Stimulated activated CD8-positive, alpha-beta memory T cell treated with anti-CD3 and anti-CD28 coated beads, Interleukin-4, amount 100 ng/mL, for 1 hour (primary cell): ENCODE measurements around the gene ALDH6A1.
A peak's percentile ranks its signal among the peaks of the same experiment; 100 is the strongest.
"Not testable (repeated sequence)": the region's sequence is repeated elsewhere in the genome, so short reads cannot be mapped to it uniquely, and the experiment has no call there.

Experiments
- DNase-seq, 2 donors: peaks; one replicate each; pipeline ENCODE4 v3.0.0-alpha.2; 2020; ENCODE audit warnings: low read depth in 2 of 2, low spot score in 1 of 2

The ALDH6A1 gene

DNA sequence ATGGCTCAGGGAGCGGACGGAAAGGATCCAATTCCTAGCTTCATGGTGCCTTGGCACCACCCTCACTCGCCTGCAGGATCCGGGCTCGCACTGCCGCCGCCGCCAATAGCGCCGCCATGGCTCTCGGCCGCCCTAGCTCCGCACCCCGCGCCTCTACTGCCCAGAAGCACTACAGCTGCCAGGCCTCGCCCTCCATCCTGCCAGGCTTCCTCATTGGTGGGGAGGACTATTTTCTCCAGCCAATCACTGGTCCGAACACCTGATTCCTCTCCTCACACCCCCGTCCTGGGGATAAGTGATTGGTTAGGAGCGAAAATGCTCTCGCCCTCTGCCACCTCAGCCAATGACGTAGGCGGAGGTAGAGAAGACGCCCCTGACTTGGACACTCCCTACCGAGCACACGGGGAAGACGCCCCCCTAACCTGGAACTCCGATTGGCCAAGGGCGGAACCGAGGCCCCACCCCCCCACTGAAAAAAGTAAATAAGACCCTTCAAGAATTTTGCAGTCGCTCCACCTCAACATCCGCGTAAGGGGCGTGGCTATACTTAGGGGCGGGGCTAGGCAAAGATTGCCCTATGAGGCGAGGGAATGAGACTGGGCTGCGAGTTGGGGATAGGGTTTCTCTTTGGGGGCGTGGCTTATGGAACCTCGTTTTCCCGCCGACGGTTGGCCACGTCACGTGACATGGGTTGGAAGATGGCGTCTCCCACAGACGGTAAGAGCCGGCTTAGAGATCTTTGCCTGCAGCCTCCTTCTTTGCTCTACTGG lies at the start of gene ALDH6A1, which contains the start of gene LIN52:
Gene ALDH6A1 (minus strand): TSS at position 177 of the 770 bp plus-strand sequence. CDS start 59 bp downstream, at position 118.
Gene LIN52 (plus strand): TSS at position 680 of the 770 bp plus-strand sequence. CDS start 19 bp downstream, at position 699.
- DNase-seq: peak; percentile 100

- DNase-seq: no peak
Observed at GRCh38 chr14:74127634-74128033, 43.4 kb upstream of the ALDH6A1 start.

- DNase-seq: no peak
Observed at GRCh38 chr14:74126315-74127013, 42.2 kb upstream of the ALDH6A1 start.

GRCh38 chr14:74125487-74125886 lies 41.2 kb upstream of the ALDH6A1 start:
- DNase-seq: not testable (repeated sequence)

- DNase-seq: not testable (repeated sequence)
Observed at GRCh38 chr14:74111395-74112216, 27.4 kb upstream of the ALDH6A1 start.

GRCh38 chr14:74109369-74109768 lies 25.1 kb upstream of the ALDH6A1 start:
- DNase-seq: no peak

- DNase-seq: no peak
Observed at GRCh38 chr14:74105381-74105780, 21.1 kb upstream of the ALDH6A1 start.

DNA sequence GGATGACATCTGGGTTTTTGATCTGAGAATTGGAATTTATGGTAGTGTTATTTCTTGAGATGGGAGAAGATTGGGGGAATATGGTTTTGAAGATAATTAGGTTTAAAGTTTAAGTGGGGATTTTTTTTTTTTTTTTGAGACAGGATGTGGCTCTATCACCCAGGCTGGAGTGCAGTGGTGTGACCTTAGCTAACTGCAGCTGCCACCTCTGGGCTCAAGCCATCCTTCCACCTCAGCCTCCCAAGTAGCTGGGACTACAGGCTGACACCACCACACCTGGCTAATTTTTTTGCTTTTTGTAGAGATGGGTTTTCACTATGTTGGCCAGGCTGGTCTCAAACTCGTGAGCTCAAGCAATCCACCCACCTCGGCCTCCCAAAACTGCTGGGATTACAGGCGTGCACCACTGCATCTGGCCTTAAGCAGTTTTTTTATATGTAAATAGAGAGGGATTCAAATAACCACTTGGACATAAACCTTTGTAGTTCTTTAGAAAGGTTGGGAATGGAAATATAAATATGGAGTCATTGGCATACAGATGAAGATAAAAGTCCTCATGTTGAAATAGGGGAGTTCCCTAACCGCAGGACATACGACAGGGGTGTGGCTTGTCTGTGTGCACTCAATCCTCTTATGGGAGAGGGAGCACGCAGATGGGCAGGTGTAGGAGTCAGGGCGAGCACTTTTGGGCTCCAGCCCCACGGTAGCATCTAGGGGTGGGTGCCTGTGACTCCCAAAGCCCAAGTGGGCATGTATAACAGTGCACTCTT lies 5.2 kb upstream of the ALDH6A1 start:
- DNase-seq: no peak

DNA sequence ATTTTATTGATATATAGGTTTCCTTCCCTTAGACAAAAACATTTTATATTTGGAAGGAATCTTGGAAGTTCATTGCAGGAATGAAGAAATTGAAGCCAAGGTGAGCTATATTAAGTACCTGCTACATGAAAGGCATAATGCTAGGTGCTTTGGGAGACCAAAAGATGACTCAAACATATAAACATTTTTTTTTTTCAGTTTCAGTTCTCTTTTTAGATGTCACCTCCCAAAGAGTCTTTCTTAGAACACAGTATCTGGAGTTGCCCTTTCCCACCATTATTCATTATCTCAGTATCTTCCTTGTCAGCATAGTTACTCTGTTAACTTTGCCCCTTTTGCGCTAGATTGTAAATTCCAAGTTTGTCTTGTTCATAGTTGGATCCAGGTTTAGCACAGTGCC lies 1.6 kb upstream of the ALDH6A1 start:
- no peak for DNase-seq

- DNase-seq: peak in 1 of 2 donors; percentile 1
Observed at GRCh38 chr14:74085047-74085637, 889 bp upstream of the ALDH6A1 start.

DNA sequence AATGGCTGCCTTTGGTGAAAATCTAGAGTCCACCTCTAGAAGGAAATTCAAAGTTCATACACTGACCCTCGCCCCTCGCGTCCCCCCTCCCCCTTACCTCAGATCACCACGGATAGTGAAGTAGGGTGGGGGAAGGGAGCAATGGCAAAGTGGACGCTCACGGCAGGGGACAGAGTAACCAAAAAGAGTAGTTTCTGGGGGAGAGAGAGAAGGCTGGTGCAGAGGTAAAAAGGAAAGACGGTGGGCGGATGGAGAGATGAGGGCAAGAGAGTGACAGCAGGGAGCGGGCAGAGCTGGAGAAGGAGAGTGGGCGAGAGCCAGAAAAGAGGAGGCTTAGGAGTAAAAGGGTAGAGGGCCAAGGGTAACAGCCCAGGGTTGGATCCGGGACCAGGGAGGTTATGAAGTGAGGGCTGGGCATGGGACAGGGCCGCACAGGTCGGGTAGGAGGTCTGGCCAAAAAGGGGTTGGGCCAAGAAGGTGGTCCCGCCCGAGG lies 423 bp downstream of the ALDH6A1 start:
- no peak for DNase-seq

DNA sequence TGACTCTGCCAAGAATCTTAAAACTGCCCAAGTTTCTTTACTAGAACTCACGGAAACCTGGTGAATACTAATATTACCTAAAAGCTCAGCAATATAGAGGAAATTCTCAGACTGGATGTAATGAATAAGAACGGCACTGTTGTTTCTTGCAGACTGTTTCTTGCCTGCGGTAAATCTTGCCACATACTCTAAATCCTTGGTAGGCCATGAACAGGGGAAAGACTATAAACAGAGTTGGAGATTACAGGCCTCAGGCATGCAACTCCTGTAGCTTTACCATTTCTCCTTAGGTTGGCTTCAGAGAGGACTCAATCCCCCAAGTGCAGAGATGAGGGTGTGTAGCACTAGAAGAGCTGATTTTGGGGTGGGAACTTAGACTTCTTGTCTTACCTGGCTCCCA lies 1.1 kb downstream of the ALDH6A1 start:
- DNase-seq: no peak

DNA sequence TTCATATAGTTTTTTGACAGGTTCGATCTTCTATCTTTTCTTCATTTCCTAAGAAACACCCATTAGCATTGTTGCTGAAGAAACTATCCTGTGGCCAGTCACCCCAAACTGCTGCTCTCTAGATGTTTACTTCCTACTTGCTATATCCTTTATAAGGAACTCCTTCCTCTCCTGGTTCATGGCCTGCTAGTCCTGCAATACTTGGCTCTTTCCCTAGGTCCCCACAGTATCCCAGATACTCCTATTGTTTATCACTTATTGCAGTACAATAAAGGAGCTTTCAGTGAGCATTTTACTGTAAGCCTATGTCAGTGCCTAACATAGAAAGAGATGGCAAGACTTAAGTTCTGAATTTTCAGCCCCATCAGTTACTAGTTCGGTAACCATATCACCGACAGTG lies 2.8 kb downstream of the ALDH6A1 start:
- DNase-seq: no peak

DNA sequence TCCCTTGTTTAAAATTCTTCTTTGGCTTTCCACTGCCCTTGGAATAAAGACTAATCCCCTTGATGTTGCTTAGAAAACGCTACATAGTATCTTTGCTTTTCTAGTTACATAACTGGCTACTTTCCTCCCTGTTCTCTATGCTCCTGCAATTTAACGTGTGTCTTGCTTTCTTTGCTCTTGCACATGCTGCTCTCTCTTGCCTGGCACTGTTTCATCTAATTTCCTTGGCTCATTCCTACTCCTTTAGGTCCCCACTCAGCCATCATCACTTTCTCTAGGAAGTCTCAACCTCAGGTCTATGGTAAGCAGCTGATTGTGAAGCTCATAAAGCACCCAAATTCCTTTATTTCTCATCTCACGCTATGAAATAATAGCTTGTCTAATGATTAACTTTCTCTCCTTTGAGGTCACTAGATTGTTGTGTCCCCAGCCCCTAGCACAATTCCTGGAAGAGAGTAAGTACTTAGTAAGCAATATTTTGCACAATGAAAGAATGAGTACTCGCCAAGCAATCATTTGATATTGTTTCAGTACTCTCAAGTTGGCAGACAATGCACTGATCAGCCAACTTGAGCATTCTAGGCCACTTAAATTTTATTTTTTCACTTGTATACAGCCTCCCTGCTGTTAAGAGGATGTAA lies 3.3 kb downstream of the ALDH6A1 start:
- DNase-seq: no peak

DNA sequence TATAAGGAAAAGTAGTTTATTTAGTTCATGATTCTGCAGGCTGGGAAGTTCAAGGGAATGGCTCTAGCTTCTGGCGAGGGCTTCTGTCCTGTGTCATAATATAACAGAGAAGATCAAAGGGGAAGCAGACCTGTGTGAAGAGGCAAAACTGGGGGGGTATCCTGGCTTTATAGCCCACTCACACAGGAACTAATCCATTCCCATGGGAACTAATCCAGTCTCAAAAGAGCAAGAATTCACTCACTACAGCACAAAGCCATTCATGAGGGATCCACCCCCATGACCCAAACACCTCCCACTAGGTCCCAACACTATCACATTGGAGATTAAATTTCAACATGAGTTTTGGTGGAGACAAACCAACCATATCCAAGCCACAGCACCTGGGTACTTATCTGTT lies 6.9 kb downstream of the ALDH6A1 start:
- no peak for DNase-seq

- no peak for DNase-seq
Observed at GRCh38 chr14:74065746-74066575, 18.3 kb downstream of the ALDH6A1 start.

DNA sequence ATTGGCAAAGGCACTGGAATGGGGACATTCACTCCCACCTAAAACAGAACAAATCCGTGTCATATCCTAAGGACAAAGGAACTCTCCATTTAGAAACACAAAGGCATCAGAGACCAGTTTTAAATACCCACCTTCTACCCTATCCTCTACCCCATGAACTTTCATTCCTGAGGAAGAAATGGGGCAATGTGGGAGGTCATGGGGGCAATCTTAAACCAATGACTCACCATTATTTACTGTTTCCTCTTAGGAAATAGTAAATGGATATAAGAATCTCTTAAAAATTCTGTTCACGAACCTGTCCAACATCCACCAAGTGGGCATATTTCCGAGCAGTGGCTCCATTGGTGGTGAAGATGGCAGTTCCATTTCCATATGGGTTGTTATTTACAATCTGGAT lies 19.4 kb downstream of the ALDH6A1 start:
- DNase-seq: no peak

GRCh38 chr14:74064426-74064825 lies 19.8 kb downstream of the ALDH6A1 start:
- no peak for DNase-seq

GRCh38 chr14:74062809-74063150 lies 21.5 kb downstream of the ALDH6A1 start:
- DNase-seq: no peak
